Measurements from ENCODE around the gene MOV10L1.

DNA sequence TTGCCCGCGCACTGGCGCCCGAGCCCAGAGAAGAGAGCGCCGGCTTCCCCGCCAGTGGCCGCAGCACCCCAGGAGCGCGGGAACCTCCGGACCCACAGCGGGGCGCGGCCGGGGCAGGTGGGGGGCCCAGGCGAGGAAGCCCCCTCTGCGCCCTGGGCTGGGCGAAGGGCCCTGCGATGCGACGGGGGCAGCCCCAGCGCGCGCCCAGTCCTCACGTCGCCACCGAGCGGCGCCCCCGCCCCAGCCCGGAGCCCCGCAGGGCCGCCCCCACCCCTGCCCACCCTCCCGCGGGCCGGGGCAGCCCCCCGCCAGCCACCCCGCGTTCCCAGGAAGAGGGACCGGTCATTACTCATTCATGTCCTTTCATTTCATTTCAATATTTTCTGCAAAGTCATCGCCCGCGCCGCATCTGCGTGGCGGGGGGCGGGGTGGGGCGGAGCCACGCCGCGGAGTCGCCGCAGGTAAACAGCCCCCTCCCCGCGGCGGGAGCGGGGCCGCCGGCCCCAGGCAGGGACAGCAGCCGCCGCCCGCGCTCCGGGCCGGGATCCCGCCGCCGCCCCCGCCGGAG is 80.1 kb downstream of the MOV10L1 start:
- TF ChIP-seq CEBPB (IDR thresholded peaks at IDR 0.05) (no peak), EGR1 (IDR thresholded peaks at IDR 0.05) (no peak)
